Measurements from ENCODE around the gene CHAC2. TPM values are rescaled to one million over a fixed set of nuclear protein-coding genes. Genes with fewer than 3 reads are reported as not detected.
A peak's percentile ranks its signal among the peaks of the same experiment; 100 is the strongest.
"Not testable (repeated sequence)": the region's sequence is repeated elsewhere in the genome, so short reads cannot be mapped to it uniquely, and the experiment has no call there.

Gene CHAC2
- total RNA-seq, 2 experiments from 2014 or later, result 15.8 to 17.4 TPM

DNA sequence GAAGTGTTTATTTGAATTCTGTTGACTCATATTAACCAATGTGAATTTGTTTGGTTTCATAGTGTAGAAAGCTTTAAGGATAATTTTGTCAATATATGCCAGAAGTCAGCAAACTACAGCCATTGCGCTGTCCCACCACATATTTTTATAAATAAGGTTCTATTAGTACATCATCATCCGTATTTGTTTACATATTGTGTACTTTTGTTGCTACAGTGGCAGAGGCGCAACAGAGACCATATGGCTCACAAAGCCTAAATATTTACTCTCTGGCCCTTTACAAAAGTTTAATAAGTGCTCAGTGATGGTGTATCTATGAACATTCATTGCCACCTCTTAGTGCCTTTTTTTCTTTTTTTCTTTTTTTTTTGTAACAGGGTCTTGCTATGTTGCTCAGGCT, 25.7 kb downstream of the CHAC2 start:
- intact Hi-C loops (cut with DNase I, micrococcal nuclease), result no loop called here
- ATAC-seq, result no peak
- Mint-ChIP-seq H3K36me3 (ENCODE audit: low read depth) (peaks cover 17% of the 10 kb centered on the region), H3K27ac (no peak overlapping the region), H3K4me3 (no peak overlapping the region), H3K9me3 (ENCODE audit: low read depth) (no peaks in the 10 kb centered on the region), H3K4me1 (peaks cover 15% of the 10 kb centered on the region), H3K27me3 (no peaks in the 10 kb centered on the region)
- DNase-seq, result no peak
- ChIA-PET POLR2A (no interaction called here), CTCF (no interaction called here)

DNA sequence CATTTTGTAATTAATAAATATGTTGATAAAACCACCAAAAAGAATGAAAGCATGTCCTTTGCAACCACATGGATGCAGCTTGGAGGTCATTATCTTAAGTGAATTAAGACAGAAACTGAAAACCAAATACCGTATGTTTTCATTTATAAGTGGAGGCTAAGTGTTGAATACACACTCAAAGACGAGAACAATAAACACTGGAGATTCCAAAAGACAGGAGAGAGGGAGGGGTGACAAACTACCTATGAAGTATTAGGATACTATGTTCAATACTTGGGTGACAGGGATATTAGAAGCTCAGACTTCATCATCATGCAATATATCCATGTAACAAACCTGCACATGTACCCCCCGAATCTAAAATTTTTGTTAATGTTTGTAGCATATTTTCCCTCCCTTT, 26.2 kb downstream of the CHAC2 start:
- DNase-seq, result no peak
- H3K36me3 Mint-ChIP-seq (ENCODE audit: low read depth), result peaks cover 17% of the 10 kb centered on the region
- no peak overlapping the region for H3K27ac Mint-ChIP-seq
- ChIA-PET POLR2A (no interaction called here), CTCF (no interaction called here)
- intact Hi-C loops (cut with DNase I, micrococcal nuclease), result no loop called here
- peaks cover 9% of the 10 kb centered on the region for H3K4me1 Mint-ChIP-seq
- H3K4me3 Mint-ChIP-seq, result no peak overlapping the region
- no peaks in the 10 kb centered on the region for H3K9me3 Mint-ChIP-seq (ENCODE audit: low read depth)
- no peak for ATAC-seq
- H3K27me3 Mint-ChIP-seq, result no peaks in the 10 kb centered on the region

DNA sequence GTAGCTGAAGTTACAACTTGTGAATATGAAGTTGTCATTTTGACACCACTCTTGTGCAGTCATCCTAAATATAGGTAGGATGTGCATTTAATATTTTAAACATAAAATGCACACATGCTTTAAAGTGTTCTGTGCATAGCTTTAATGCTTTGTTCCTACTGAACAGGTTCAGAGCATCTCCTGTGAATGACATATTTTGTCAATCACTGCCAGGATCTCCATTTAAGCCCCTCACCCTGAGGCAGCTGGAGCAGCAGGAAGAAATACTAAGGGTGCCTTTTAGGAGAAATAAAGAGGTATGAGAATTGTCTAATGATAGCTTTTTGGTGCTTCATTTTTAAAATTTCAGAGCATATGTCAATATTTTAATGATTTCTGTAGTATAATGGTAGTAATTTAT, 33.9 kb downstream of the CHAC2 start:
- ATAC-seq (no peak), DNase-seq (no peak)
- ChIA-PET CTCF (interaction anchor here (0.7 kb wide), 1 partner anchor 1995 kb away, joined by 4 read pairs; no protein-coding TSS in a partner anchor), POLR2A (no interaction called here)
- Mint-ChIP-seq H3K27ac (no peak overlapping the region), H3K4me3 (no peak overlapping the region), H3K9me3 (ENCODE audit: low read depth) (no peaks in the 10 kb centered on the region), H3K27me3 (no peaks in the 10 kb centered on the region), H3K36me3 (ENCODE audit: low read depth) (peaks cover 20% of the 10 kb centered on the region), H3K4me1 (no peaks in the 10 kb centered on the region)
- intact Hi-C loops (cut with DNase I, micrococcal nuclease), result no loop called here

DNA sequence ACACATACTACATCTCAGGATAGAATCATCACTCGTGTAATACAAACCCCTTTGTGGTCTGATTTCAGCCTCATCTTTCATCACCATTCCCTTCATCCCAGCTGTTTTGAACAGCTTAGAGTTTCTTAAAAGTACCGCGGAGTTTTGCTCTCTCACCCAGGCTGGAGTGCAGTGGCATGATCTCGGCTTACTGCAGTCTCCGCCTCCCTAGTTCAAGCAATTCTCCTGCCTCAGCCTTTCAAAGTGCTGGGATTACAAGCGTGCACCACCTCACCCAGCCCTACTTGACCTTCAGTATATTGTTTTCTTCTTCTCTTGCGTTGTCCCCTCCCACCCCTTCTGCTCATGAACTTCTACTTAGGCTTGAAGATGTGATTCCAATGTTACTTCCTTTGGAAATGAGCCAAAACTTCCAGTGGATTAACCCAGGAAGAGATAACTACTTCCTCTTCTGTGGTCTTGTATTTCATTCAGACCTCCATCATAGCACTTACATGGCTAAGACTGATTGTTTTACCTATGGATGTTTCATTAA, 35.1 kb downstream of the CHAC2 start:
- Mint-ChIP-seq H3K9me3 (ENCODE audit: low read depth) (no peaks in the 10 kb centered on the region), H3K27ac (no peak overlapping the region), H3K36me3 (ENCODE audit: low read depth) (peaks cover 18% of the 10 kb centered on the region), H3K4me1 (no peaks in the 10 kb centered on the region), H3K4me3 (no peak overlapping the region), H3K27me3 (no peaks in the 10 kb centered on the region)
- ChIA-PET CTCF (no interaction called here), POLR2A (no interaction called here)
- ATAC-seq (no peak), DNase-seq (no peak)
- intact Hi-C loops (cut with DNase I, micrococcal nuclease), result no loop called here

DNA sequence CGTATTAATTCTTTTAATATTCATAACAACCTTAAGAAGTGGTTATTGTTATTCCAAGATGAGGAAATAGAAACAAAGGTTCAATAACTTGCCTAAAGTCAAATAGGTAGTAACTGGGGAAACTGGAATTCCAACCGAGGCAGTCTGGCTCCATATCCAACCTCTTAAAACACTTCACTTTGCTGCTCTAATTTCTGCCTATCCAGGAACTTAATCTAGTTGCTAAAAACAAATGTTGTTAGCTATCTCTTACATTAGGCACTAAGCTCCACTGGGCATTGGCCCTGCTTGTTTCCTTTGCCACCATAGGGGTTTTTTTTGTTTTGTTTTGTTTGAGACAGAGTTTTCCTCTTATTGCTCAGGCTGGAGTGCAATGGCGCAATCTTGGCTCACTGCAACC, 44.0 kb downstream of the CHAC2 start:
- Mint-ChIP-seq H3K9me3 (ENCODE audit: low read depth) (no peaks in the 10 kb centered on the region), H3K36me3 (ENCODE audit: low read depth) (peaks cover 27% of the 10 kb centered on the region), H3K4me1 (no peaks in the 10 kb centered on the region), H3K27ac (no peak overlapping the region), H3K4me3 (no peak overlapping the region), H3K27me3 (no peaks in the 10 kb centered on the region)
- POLR2A ChIA-PET, result no interaction called here
- DNase-seq (no peak), ATAC-seq (no peak)
- CTCF ChIA-PET, result no interaction called here
- intact Hi-C loops (cut with DNase I, micrococcal nuclease), result no loop called here

DNA sequence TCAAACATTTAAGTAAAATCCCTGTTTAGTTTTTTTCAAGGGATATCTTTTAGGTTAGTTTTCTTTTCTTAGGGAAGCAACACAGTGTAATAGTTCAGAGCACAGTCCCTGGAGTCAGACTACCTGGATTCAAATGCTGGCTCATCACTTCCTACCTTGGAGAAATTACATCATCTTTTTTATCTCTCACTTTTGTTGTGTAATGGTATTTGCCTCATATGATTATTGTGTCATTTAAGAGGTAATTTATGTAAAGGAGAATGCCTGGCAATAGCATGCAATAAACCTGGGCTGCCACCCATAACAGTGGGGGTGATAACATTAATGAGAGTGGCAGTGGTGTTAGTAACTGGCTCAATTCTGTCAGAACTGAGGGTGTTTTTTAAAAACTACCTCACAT, 45.5 kb downstream of the CHAC2 start:
- POLR2A ChIA-PET, result no interaction called here
- Mint-ChIP-seq H3K27ac (no peak overlapping the region), H3K9me3 (ENCODE audit: low read depth) (no peaks in the 10 kb centered on the region), H3K36me3 (ENCODE audit: low read depth) (peaks cover 35% of the 10 kb centered on the region), H3K4me1 (no peaks in the 10 kb centered on the region), H3K27me3 (no peaks in the 10 kb centered on the region), H3K4me3 (no peak overlapping the region)
- CTCF ChIA-PET, result interaction anchor here (0.6 to 0.7 kb wide), 2 partner anchors 252 to 264 kb away, joined by 3 to 4 read pairs; no protein-coding TSS in a partner anchor
- no peak for DNase-seq
- intact Hi-C loops (cut with DNase I, micrococcal nuclease), result no loop called here
- ATAC-seq, result no peak

DNA sequence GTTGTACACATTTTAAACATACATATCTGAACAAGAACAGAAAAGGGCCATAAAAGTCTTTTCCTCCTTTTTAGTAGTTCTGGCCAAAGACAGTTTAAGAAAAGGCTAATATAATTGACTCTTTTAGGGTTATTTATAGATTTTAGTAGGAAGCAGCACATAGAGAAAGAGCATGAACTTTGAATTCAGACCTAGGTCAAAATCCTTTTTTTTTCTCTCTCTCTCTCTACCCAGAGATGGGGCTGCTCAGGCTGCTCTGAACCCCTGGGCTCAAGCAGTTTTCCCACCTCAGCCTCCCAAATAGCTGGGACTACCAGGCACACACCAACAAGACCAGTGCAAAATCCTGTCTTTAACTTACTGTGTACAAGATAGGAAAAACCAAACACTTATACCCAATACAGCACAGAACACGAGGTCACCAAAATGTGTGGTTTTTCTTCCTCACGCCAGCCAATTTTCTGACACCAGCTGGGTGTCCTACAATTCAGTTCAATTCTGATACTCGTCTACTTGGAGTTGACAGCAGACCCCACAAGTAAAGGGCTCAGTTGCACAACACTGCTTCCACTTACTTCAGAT, 51.3 kb downstream of the CHAC2 start:
- no peaks in the 10 kb centered on the region for H3K9me3 Mint-ChIP-seq (ENCODE audit: low read depth)
- H3K36me3 Mint-ChIP-seq (ENCODE audit: low read depth), result peaks cover 20% of the 10 kb centered on the region
- H3K27ac Mint-ChIP-seq, result no peak overlapping the region
- DNase-seq (no peak), ATAC-seq (no peak)
- ChIA-PET CTCF (no interaction called here), POLR2A (no interaction called here)
- H3K4me3 Mint-ChIP-seq, result no peak overlapping the region
- intact Hi-C loops (cut with DNase I, micrococcal nuclease), result no loop called here
- H3K27me3 Mint-ChIP-seq, result no peaks in the 10 kb centered on the region
- no peaks in the 10 kb centered on the region for H3K4me1 Mint-ChIP-seq

DNA sequence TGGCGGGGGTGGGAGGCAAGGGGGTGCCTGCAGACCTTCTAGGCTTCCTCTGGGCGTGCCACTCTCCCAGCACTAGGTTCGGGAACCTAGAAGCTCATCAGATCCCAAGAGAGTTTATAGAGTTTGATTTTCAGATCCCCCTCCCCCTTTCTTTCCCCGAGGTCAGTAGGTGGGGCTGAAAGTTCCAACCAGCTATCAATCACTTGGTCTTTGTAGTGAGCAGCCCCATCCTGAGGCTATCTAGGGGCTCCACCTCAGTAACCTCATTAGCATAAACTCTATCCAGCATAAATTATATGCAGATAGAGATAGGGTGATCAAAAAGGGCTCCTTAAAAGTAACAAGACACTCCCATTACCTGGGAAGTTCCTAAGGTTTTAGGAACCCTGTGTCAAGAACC, 52.0 kb downstream of the CHAC2 start:
- peaks cover 18% of the 10 kb centered on the region for H3K36me3 Mint-ChIP-seq (ENCODE audit: low read depth)
- H3K9me3 Mint-ChIP-seq (ENCODE audit: low read depth), result no peaks in the 10 kb centered on the region
- ChIA-PET CTCF (interaction anchor here (0.7 kb wide), 1 partner anchor 369 kb away, joined by 3 read pairs; no protein-coding TSS in a partner anchor), POLR2A (no interaction called here)
- ATAC-seq (no peak), DNase-seq (no peak)
- no peak overlapping the region for H3K27ac Mint-ChIP-seq
- no peaks in the 10 kb centered on the region for H3K4me1 Mint-ChIP-seq
- H3K27me3 Mint-ChIP-seq, result no peaks in the 10 kb centered on the region
- no peak overlapping the region for H3K4me3 Mint-ChIP-seq
- intact Hi-C loops (cut with DNase I, micrococcal nuclease), result no loop called here

DNA sequence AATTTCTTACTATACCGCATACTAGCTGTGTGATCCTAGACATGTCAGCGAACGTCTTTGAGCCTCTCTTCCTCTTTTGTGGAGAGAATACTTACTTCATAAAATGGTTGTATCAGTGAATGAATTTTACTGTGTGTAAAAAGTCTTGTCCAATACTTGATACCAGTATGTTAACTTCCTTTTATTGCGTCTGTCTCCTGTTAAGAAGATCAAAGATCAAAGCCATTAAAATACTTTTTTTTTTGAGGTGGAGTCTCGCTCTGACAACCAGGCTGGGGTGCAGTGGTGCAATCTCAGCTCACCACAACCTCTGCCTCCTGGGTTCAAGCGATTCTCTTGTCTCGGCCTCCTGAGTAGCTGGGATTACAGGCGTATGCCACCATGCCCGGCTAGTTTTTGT, 52.4 kb downstream of the CHAC2 start:
- Mint-ChIP-seq H3K4me3 (no peak overlapping the region), H3K9me3 (ENCODE audit: low read depth) (no peaks in the 10 kb centered on the region), H3K36me3 (ENCODE audit: low read depth) (peaks cover 17% of the 10 kb centered on the region), H3K27me3 (no peaks in the 10 kb centered on the region), H3K4me1 (no peaks in the 10 kb centered on the region), H3K27ac (no peak overlapping the region)
- DNase-seq, result no peak
- ChIA-PET POLR2A (no interaction called here), CTCF (interaction anchor here (0.7 kb wide), 1 partner anchor 370 kb away, joined by 3 read pairs; no protein-coding TSS in a partner anchor)
- intact Hi-C loops (cut with DNase I, micrococcal nuclease), result no loop called here
- no peak for ATAC-seq

DNA sequence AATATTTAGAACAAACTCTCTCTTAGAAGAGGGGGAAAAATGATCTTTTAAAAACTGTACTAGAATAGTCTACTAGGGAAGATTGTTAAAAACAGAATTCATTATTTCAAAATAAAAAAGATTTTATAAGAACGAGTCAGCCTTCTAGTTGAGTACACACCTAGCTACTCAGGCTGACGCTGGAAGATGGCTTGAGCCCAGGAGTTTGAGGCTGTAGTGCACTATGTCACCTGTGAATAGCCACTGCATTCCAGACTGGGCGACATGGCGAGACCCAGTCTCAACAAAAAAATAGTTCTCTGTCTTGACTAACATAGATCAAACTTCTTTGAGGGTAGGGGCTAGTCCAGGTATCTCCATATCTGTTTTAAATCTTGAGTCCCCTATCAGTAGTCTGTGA, 53.1 kb downstream of the CHAC2 start:
- Mint-ChIP-seq H3K36me3 (ENCODE audit: low read depth) (peaks cover 11% of the 10 kb centered on the region), H3K4me3 (no peak overlapping the region), H3K4me1 (no peaks in the 10 kb centered on the region), H3K27ac (no peak overlapping the region), H3K9me3 (ENCODE audit: low read depth) (no peaks in the 10 kb centered on the region), H3K27me3 (no peaks in the 10 kb centered on the region)
- intact Hi-C loops (cut with DNase I, micrococcal nuclease), result no loop called here
- CTCF ChIA-PET, result interaction anchor here (0.7 kb wide), 1 partner anchor 35 kb away, joined by 3 read pairs; no protein-coding TSS in a partner anchor
- DNase-seq (no peak), ATAC-seq (no peak)
- POLR2A ChIA-PET, result no interaction called here

DNA sequence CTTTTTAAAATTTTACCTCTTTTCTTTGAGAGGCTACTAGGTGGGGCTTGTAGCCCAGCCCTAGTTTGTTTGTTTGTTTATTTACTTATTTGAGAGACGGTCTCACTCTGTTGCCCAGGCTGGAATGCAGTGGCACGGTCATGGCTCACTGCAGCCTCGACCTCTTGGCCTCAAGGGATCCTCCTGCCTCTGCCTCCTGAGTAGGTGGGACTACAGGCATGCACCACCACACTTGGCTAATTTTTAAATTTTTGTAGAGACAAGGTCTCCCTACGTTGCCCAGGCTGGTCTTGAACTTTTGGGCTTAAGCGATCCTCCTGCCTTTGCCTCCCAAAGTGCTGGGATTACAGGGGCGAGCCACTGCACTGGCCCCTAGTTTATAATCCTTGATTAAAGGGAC, 54.2 kb downstream of the CHAC2 start:
- ChIA-PET CTCF (no interaction called here), POLR2A (no interaction called here)
- ATAC-seq (no peak), DNase-seq (no peak)
- intact Hi-C loops (cut with DNase I, micrococcal nuclease), result no loop called here
- H3K27ac Mint-ChIP-seq, result no peak overlapping the region
- H3K36me3 Mint-ChIP-seq (ENCODE audit: low read depth), result peaks cover 6% of the 10 kb centered on the region
- no peaks in the 10 kb centered on the region for H3K4me1 Mint-ChIP-seq
- no peaks in the 10 kb centered on the region for H3K9me3 Mint-ChIP-seq (ENCODE audit: low read depth)
- H3K27me3 Mint-ChIP-seq, result no peaks in the 10 kb centered on the region
- no peak overlapping the region for H3K4me3 Mint-ChIP-seq

DNA sequence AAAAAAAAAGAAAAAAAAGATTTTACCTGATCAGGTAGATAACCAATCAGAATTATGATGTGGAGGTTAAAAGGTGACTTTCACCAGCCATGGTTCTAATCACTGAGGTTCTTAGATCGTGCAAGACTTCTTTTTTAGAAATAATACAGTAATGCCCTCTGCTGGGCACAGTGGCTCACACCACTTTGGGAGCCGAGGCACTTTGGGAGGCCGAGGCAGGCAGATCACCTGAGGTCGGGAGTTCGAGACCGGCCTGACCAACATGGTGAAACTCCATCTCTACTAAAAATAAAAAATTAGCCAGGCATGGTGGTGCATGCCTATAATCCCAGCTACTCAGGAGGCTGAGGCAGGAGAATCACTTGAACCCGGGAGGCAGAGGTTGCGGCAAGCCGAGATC, 56.0 kb downstream of the CHAC2 start:
- peak; percentile 50 for DNase-seq
- H3K36me3 Mint-ChIP-seq (ENCODE audit: low read depth); H3K4me1 Mint-ChIP-seq; H3K4me3 Mint-ChIP-seq; POLR2A ChIA-PET; H3K9me3 Mint-ChIP-seq (ENCODE audit: low read depth); CTCF ChIA-PET; H3K27me3 Mint-ChIP-seq; H3K27ac Mint-ChIP-seq: not testable (repeated sequence)
- intact Hi-C loops (cut with DNase I, micrococcal nuclease), result loop anchor here in 1 of 2 experiments (1.0 kb wide), 1 partner anchor 400 kb away; no protein-coding TSS in a partner anchor
- ATAC-seq, result peak; percentile 42

All from activated CD4-positive, alpha-beta T cell treated with anti-CD3 and anti-CD28 coated beads for 36 hours (primary cell).